CD4-positive, alpha-beta T cell treated with Interleukin-12 subunit alpha and Interleukin-12 subunit beta, for 1 hour (primary cell): ENCODE measurements around the gene OPN4.

Source experiments
- DNase-seq: peaks from one replicate; pipeline ENCODE4 v3.0.0-alpha.2; 2020

OPN4 gene

DNA sequence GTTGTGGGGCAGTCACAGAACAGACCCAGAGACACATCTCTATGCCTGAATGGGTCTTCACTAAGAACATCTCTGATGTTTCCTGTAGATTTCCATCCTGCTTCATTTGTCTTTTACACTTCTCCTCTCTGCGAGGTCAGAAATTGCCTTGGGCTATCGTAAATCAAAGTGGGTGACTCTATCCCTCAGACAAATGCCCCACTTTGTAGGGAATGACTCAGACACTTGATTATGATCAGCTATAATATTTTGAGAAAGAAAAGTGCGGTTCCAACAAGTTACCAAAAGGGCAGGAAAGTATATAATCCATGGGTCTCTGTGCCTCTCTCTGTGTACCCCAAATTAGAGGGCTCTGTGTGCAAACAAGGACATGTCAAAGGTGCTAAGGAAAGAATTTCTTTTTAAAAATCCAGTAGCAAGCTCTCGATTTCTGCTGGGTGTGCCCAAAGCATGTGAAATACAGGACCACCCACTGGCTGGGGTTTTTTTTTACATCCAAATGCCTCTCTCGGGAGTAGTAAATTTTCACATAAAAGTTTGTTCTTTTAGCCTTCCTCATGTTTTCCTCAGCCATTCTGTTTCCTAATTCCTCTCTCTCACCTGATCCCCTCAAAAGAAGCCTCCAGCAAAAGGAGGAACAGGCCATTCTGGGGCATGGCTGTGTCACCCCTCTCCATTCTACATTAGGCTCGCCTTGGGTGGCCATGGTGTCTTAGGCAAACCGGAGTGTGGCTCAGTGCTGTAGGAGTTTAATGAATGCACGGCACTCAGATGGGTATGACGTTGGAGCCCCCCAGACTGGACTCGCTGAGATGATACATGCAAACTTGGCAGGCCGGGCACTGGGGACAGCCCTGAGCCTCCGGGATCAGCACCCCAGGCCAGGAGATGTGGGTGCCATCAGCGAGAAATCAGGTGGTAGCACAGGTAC is 6.3 kb upstream of the OPN4 start:
- no peak for DNase-seq

GRCh38 chr10:86648704-86649427 is 5.5 kb upstream of the OPN4 start:
- no peak for DNase-seq

DNA sequence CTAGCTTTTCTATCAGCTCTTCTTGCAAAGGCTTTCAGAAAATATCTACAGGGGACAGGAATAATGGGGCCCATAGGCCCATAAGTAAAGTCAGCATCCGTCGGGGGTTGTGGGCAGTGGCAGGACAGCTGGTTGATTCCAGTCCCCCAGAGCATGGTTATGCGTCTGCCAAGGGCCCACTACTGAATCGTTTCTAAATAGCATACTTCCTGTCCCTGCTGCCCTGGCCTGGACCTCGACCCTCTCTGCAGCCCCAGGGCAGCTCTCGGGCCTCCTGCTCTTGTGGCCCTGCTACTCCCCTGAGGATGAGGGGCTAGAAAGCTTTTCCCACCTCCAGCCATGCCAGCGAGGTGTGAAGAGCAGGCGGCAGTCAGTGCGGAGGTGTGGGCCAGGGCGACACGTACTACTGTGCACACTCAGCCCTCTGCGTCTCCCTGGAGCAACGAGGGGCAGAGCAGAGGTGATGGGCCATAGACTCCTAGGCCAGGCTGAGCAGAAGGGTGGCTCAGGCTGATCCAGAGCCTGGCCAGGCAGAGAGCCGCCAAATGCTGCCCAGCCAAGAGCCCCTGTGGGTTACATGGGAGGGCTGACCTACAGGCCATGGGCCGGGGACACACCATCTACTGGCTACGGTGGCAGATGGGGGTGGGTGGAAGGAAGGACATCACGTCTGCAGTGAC is 4.7 kb upstream of the OPN4 start:
- no peak for DNase-seq

DNA sequence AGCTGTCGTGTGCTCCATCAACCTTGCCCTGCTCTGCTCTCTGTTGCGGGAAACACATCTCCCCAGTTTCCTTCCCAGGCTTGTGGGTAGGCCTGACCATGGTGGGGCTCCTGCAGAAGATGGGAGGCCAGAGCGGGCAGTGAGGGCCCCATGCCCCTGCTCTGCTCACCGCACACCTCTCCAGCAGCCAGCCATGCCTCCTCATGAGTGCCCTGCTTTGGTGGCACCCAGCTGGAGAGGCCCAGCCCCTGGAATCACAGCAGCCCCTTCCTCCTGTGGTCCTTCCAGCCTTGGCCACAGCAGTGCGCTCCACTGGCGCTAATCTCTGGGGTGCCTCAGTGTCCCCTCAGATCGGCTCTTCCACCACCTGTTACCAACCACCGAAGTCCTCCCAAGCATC is 4.2 kb upstream of the OPN4 start:
- no peak for DNase-seq

DNA sequence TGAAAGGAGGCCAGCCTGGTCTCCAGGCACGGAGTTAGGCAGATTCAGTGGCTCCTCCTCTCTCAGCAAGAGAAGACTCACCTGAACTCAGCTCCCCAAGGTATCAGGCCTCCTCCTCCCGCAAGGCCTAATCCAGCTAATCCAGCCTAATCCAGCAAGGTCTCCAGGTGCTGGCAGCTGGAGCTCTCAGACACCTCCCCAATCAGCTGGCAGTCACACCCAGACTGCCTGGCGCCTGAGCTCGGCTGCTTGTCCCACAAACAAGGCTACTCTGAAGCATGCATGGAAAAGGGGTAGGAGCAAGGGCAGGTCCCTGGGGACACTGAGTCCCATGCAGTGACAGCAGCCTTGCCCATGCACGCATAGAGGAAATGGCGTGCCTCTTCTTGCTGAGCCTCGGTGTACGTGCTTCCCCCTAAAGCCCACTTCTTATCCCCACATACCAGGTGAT is 3.3 kb upstream of the OPN4 start:
- no peak for DNase-seq

DNA sequence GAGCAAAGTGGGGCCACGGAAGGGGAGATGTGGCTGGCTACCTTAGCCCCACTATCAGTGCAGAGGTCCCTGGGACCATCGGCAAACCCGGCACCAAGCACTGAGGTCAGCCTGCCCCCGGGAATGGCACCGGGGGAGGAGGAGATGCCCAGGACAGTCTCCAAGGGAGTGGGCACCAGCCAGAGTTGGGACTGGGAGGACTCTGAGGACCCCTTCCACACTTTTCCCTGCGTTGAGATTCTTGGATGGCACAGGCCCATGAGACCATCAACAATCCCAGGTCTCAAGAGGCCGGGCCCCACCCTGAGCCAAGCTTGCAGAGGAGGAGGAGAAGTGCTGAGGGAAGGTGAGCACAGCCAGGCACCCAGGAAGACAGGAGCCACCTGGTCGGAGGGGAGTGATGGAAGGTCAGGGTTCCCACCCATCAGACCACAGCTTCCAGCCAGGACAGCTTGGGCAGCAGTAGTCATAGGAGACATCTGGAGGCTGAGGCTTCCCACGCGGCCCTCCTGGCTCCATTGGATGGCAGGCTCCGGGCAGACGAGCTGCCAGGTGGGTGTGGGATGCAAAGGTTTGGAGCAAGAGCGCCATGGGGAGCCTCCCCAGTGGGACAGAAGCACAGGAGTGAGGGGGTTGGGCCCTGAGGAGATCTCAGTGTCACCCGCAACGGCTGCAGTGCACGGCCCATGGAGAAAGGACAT is 2.6 kb upstream of the OPN4 start:
- DNase-seq: no peak

- DNase-seq: no peak
These were observed 1.8 kb upstream of the OPN4 start for GRCh38 chr10:86652361-86653202.

- DNase-seq: no peak
These were observed 968 bp upstream of the OPN4 start for GRCh38 chr10:86653379-86653778.

GRCh38 chr10:86653987-86654386 is 360 bp upstream of the OPN4 start:
- DNase-seq: no peak

- DNase-seq: no peak
These were observed 810 bp downstream of the OPN4 start for GRCh38 chr10:86655173-86655540.

DNA sequence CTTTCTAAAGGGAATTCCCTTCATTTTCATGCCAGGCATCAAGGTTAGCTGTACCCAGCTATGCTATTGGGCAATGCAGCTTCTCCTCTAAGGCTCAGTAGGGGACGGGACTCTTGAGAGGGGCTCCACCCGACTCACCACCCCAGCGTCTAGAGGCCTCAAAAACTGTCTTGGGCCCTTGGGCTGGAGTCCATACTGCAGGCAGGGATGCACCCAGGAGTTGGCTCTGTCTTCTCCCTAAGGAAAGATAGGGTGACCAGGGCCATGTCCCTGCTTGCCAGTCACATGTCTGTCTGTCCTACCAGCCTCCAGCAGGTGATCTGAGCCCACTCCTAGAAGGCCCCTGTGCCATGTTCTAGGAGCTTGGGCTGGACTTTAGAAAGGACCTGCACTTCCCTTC is 1.2 kb downstream of the OPN4 start:
- DNase-seq: no peak

GRCh38 chr10:86657011-86657395 is 2.7 kb downstream of the OPN4 start:
- no peak for DNase-seq

GRCh38 chr10:86657396-86658011 is 3.2 kb downstream of the OPN4 start:
- DNase-seq: no peak

DNA sequence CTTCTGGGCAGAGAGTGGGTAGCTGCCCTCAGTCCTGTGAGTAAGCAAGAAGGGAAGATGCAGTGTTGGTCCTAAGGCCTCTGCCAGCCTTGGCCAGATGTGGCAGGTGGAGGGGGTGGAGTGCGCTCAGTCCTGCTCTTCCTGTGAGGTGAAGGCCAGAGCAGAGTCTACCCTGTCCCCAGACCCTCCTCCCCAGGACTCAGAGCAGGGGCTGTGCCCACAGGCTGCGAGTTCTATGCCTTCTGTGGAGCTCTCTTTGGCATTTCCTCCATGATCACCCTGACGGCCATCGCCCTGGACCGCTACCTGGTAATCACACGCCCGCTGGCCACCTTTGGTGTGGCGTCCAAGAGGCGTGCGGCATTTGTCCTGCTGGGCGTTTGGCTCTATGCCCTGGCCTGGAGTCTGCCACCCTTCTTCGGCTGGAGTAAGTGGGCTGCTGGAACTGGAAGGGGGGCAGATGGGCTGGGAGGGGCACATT is 4.0 kb downstream of the OPN4 start:
- DNase-seq: no peak

DNA sequence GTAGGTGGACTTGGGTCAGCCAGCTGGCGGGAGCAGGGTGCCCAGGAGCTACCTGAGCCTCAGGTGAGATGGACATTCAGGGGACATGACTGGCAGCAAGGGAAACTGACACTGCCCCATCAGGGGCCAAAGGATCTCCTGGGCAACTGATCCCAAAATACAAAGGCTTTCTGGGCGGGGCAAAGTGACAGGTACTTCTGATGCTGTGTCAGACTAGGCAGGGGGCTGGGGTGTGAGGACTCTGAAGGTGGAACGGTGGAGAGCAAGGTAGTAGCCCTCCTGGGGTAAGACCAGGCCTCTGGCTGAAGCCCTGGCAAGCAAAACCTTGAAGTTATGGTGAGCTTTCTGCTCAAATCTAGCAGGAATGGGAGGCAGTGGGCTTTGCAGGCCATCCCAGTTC is 4.4 kb downstream of the OPN4 start:
- DNase-seq: no peak

- DNase-seq: no peak
These were observed 4.9 kb downstream of the OPN4 start for GRCh38 chr10:86659161-86659691.

DNA sequence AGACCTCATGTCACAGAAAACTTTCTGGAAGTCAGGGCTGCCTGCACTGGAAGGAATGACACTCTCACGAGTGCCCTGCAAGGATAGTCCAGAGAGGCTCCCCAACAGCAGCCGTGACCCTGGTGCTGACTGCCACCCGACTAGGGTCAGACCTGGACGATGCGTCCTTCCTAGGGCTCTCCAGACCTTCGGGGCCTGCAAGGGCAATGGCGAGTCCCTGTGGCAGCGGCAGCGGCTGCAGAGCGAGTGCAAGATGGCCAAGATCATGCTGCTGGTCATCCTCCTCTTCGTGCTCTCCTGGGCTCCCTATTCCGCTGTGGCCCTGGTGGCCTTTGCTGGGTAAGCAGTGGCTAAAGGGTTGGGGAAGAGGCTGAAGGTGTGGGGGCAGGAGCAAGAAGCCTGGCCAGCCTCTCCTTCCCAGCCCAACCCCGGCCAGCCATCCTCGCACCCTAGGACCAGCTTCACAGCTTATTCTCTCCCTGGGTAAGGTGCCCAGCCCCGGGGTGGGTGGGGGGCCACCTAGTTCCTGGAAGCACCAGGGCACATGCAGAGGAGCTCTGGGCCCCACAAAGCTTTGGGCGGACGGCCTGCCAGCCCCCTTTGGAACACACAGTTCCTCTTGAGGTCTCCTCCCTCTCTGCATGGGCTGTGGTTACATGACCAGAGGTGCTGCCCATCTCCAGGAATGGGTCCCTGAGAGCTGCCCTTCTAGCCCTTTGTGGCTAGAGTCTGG is 5.5 kb downstream of the OPN4 start:
- no peak for DNase-seq

GRCh38 chr10:86661161-86662025 is 7.0 kb downstream of the OPN4 start:
- no peak for DNase-seq
